ENCODE results near the gene AMOTL2. TPM values are rescaled to one million over a fixed set of nuclear protein-coding genes. Genes with fewer than 3 reads are reported as not detected.

AMOTL2 gene
- total and polyA plus RNA-seq, 2 donors (not counting 1 experiment from before 2014, with no cell fraction given), result not detected

- H2AFZ ChIP-seq (ENCODE audit: insufficient read depth, low read depth, low read length, poor library complexity, severe bottlenecking), result no peak overlapping the region
- ChIA-PET POLR2A (no interaction called here), CTCF (no interaction called here)
- Mint-ChIP-seq H3K27ac (no peak overlapping the region), H3K9me3 (ENCODE audit: insufficient read depth) (peaks cover 9% of the 10 kb centered on the region), H3K4me3 (no peak overlapping the region), H3K4me1 (no peaks in the 10 kb centered on the region), H3K27me3 (peaks cover 4% of the 10 kb centered on the region)
- H3K27me3 ChIP-seq (replicated peaks in 1 of 4; ENCODE audit: control extremely low read depth in 1 of 4, control insufficient read depth in 3 of 4, insufficient read depth in 4 of 4, low read length in 3 of 4), result no peaks in the 10 kb centered on the region
- peaks cover 0 to 13% (median 9%) of the 10 kb centered on the region in 3 donors for H3K9me3 ChIP-seq (ENCODE audit: control extremely low read depth in 1 of 3, control insufficient read depth in 2 of 3, insufficient read depth in 1 of 3, low read length in 2 of 3)
- ATAC-seq (ENCODE audit: low read depth) (no peak), DNase-seq (no peak)
- H3K27ac ChIP-seq (ENCODE audit: low read length in 2 of 2), result no peak overlapping the region
- H4K20me1 ChIP-seq (ENCODE audit: control insufficient read depth, insufficient read depth, low read length, poor library complexity, severe bottlenecking), result no peaks in the 10 kb centered on the region
- no peak overlapping the region for H3K4me2 ChIP-seq (replicated peaks; ENCODE audit: low read depth, low read length, poor library complexity, severe bottlenecking)
- TF ChIP-seq EZH2 (IDR thresholded peaks at IDR 0.05; ENCODE audit: borderline replicate concordance, insufficient read depth, low read depth, low read length, poor library complexity, severe bottlenecking) (no peak), CTCF (IDR thresholded peaks at IDR 0.05) (no peak)
- H3K4me3 ChIP-seq (ENCODE audit: control extremely low read depth in 1 of 5, extremely low read depth in 1 of 5, insufficient read depth in 1 of 5, low read depth in 2 of 5, low read length in 4 of 5), result no peak overlapping the region
- no peak overlapping the region for H3K9ac ChIP-seq (ENCODE audit: low read length)
- H3K79me2 ChIP-seq (ENCODE audit: control insufficient read depth, insufficient read depth, low read length), result no peaks in the 10 kb centered on the region
- no peaks in the 10 kb centered on the region for H3K4me1 ChIP-seq (ENCODE audit: control insufficient read depth in 2 of 2, insufficient read depth in 2 of 2, low read length in 2 of 2)
- WGBS (ENCODE audit: insufficient coverage), result 70% methylated on average over 2 of the region's 4 CpGs
- intact Hi-C loops (cut with micrococcal nuclease), result no loop called here
- H3K36me3 ChIP-seq (replicated peaks in 1 of 2; ENCODE audit: control extremely low read depth in 1 of 2, control insufficient read depth in 1 of 2, extremely low read depth in 1 of 2, insufficient read depth in 2 of 2, low read length in 1 of 2), result no peaks in the 10 kb centered on the region
Observed at GRCh38 chr3:134350861-134351311, 23.4 kb downstream of the AMOTL2 start.

GRCh38 chr3:134350266-134350665 lies 24.0 kb downstream of the AMOTL2 start:
- Histone ChIP-seq H2AFZ (ENCODE audit: insufficient read depth, low read depth, low read length, poor library complexity, severe bottlenecking) (no peak overlapping the region), H3K9me3 (ENCODE audit: control extremely low read depth in 1 of 3, control insufficient read depth in 2 of 3, insufficient read depth in 1 of 3, low read length in 2 of 3) (peaks cover 0 to 13% (median 9%) of the 10 kb centered on the region in 3 donors), H4K20me1 (ENCODE audit: control insufficient read depth, insufficient read depth, low read length, poor library complexity, severe bottlenecking) (no peaks in the 10 kb centered on the region), H3K9ac (ENCODE audit: low read length) (no peak overlapping the region), H3K36me3 (replicated peaks in 1 of 2; ENCODE audit: control extremely low read depth in 1 of 2, control insufficient read depth in 1 of 2, extremely low read depth in 1 of 2, insufficient read depth in 2 of 2, low read length in 1 of 2) (no peaks in the 10 kb centered on the region), H3K4me3 (ENCODE audit: control extremely low read depth in 1 of 5, extremely low read depth in 1 of 5, insufficient read depth in 1 of 5, low read depth in 2 of 5, low read length in 4 of 5) (no peak overlapping the region), H3K27ac (ENCODE audit: low read length in 2 of 2) (no peak overlapping the region), H3K4me1 (ENCODE audit: control insufficient read depth in 2 of 2, insufficient read depth in 2 of 2, low read length in 2 of 2) (no peaks in the 10 kb centered on the region), H3K79me2 (ENCODE audit: control insufficient read depth, insufficient read depth, low read length) (no peaks in the 10 kb centered on the region), H3K27me3 (replicated peaks in 1 of 4; ENCODE audit: control extremely low read depth in 1 of 4, control insufficient read depth in 3 of 4, insufficient read depth in 4 of 4, low read length in 3 of 4) (peaks cover 0 to 3% (median 0%) of the 10 kb centered on the region in 4 experiments), H3K4me2 (replicated peaks; ENCODE audit: low read depth, low read length, poor library complexity, severe bottlenecking) (no peak overlapping the region)
- no peak for DNase-seq
- no peak for TF ChIP-seq EZH2 (IDR thresholded peaks at IDR 0.05; ENCODE audit: borderline replicate concordance, insufficient read depth, low read depth, low read length, poor library complexity, severe bottlenecking)
- TF ChIP-seq CTCF (IDR thresholded peaks at IDR 0.05), result no peak
- no peak overlapping the region for H3K27ac Mint-ChIP-seq
- H3K4me1 Mint-ChIP-seq, result no peaks in the 10 kb centered on the region
- H3K9me3 Mint-ChIP-seq (ENCODE audit: insufficient read depth), result peaks cover 9% of the 10 kb centered on the region
- ChIA-PET CTCF (no interaction called here), POLR2A (no interaction called here)
- intact Hi-C loops (cut with micrococcal nuclease), result no loop called here
- no peak for ATAC-seq (ENCODE audit: low read depth)
- no peak overlapping the region for H3K4me3 Mint-ChIP-seq
- H3K27me3 Mint-ChIP-seq, result peaks cover 4% of the 10 kb centered on the region
- WGBS (ENCODE audit: insufficient coverage), result 96% methylated on average over 3 of the region's 3 CpGs
